Keratinocyte (primary cell): ENCODE results near the gene KLF1. TPM values are rescaled to one million over a fixed set of nuclear protein-coding genes. Genes with fewer than 3 reads are reported as not detected.

ENCODE experiments used
- DNase-seq: peaks from one replicate; pipeline ENCODE4 v3.0.0-alpha.2; 2011; ENCODE audit warnings: low read depth, missing footprints, low spot score
- FAIRE-seq: peaks from 2 replicates; lab custom pipeline; 2011; peaks lifted over from hg19 to GRCh38; lab: Jason Lieb, UNC
- H2AFZ ChIP-seq: 2 replicates; pipeline ENCODE4 v1.6.0; 2012; ENCODE audit warnings: low read length, control low read depth, inconsistent platforms; ENCODE audit not compliant: control insufficient read depth
- H3K27ac ChIP-seq: 2 replicates; pipeline ENCODE4 v1.5.1; 2011; ENCODE audit warnings: low read length; ENCODE audit not compliant: control insufficient read depth, insufficient read depth
- H3K27me3 ChIP-seq: 3 replicates; pipeline ENCODE4 v1.6.0; 2011; ENCODE audit warnings: low read length; ENCODE audit not compliant: control insufficient read depth, insufficient read depth; ENCODE audit errors: extremely low read depth
- H3K36me3 ChIP-seq, 2 experiments: 2 replicates in 1 of 2; 3 replicates in 1 of 2; pipeline ENCODE4 v1.5.1; 2011; ENCODE audit warnings: low read length in 2 of 2, mild to moderate bottlenecking in 1 of 2; ENCODE audit not compliant: control insufficient read depth in 2 of 2, insufficient read depth in 2 of 2; ENCODE audit errors: extremely low read depth in 1 of 2
- H3K4me1 ChIP-seq: 3 replicates; pipeline ENCODE4 v1.5.1; 2011; ENCODE audit warnings: low read length; ENCODE audit not compliant: control insufficient read depth, insufficient read depth; ENCODE audit errors: extremely low read depth
- H3K4me2 ChIP-seq: 3 replicates; pipeline ENCODE4 v1.6.0; 2011; ENCODE audit warnings: low read depth, low read length; ENCODE audit not compliant: control insufficient read depth, insufficient read depth; ENCODE audit errors: extremely low read depth
- H3K4me3 ChIP-seq, 3 experiments: fragments of 200-600 bp in 1 of 3; sonication (generic) in 1 of 3; 2 replicates in 2 of 3; 3 replicates in 1 of 3; pipeline ENCODE4 v1.5.1; 2011 to 2016; ENCODE audit warnings: low read length in 3 of 3, mild to moderate bottlenecking in 3 of 3, control low read depth in 2 of 3, inconsistent platforms in 1 of 3, low read depth in 1 of 3, mixed read lengths in 1 of 3, mixed run types in 1 of 3, moderate library complexity in 1 of 3; ENCODE audit not compliant: control insufficient read depth in 2 of 3, insufficient read depth in 2 of 3; ENCODE audit errors: extremely low read depth in 1 of 3
- H3K79me2 ChIP-seq: 2 replicates; pipeline ENCODE4 v1.6.0; 2012; ENCODE audit warnings: low read length; ENCODE audit not compliant: control insufficient read depth, insufficient read depth
- H3K9ac ChIP-seq: 3 replicates; pipeline ENCODE4 v1.6.0; 2011; ENCODE audit warnings: low read length; ENCODE audit not compliant: control insufficient read depth, insufficient read depth; ENCODE audit errors: extremely low read depth
- H3K9me1 ChIP-seq: 3 replicates; pipeline ENCODE4 v1.6.0; 2011; ENCODE audit warnings: low read length; ENCODE audit not compliant: control insufficient read depth, insufficient read depth; ENCODE audit errors: extremely low read depth
- H3K9me3 ChIP-seq: 2 replicates; pipeline ENCODE4 v1.5.1; 2012; ENCODE audit warnings: low read depth, low read length; ENCODE audit not compliant: control insufficient read depth
- H4K20me1 ChIP-seq: 3 replicates; pipeline ENCODE4 v1.6.0; 2011; ENCODE audit warnings: low read length; ENCODE audit not compliant: control insufficient read depth, insufficient read depth; ENCODE audit errors: extremely low read depth
- CTCF ChIP-seq, 3 experiments: IDR thresholded peaks in 1 of 3; conservative IDR thresholded peaks in 1 of 3; optimal IDR thresholded peaks in 1 of 3; 2 replicates in 2 of 3; 3 replicates in 1 of 3; pipeline versions ENCODE3 to v1.5.1; 2011; ENCODE audit warnings: low read length in 3 of 3, mild to moderate bottlenecking in 3 of 3, moderate library complexity in 2 of 3, control low read depth in 1 of 3, inconsistent platforms in 1 of 3; ENCODE audit not compliant: insufficient read depth in 2 of 3; ENCODE audit errors: extremely low read depth in 1 of 3
- EZH2 ChIP-seq: IDR thresholded peaks from one replicate; pipeline ENCODE4 v1.6.1; 2012; ENCODE audit warnings: inconsistent platforms, mild to moderate bottlenecking, low read length, moderate library complexity
- dilution Hi-C: fragments of 300-500 bp; cut with MboI; formaldehyde crosslinking; loops from one replicate; pipeline ENCODE4 v1.7.0; 2020; ENCODE audit warnings: low sequenced_read_pairs; ENCODE audit not compliant: extremely low pct_ligation_motif_present
- polyA plus RNA-seq, 5 experiments: library from polyadenylated mRNA; depleted of rRNA in 3 of 5; stranded (reverse) in 3 of 5; stranded (forward) in 1 of 5; unstranded in 1 of 5; fragments of >200 nt; gene quantifications; 1 replicate in 1 of 5; 2 replicates in 3 of 5; 3 replicates in 1 of 5; pipeline versions ENCODE4 v1.2.1 to v1.2.3, GENCODE V29; 2011 to 2012; ENCODE audit warnings: missing spikeins in 2 of 5, low read depth in 1 of 5, low replicate concordance in 1 of 5

KLF1 gene
- polyA plus RNA-seq, 1 donor (not counting 4 experiments of a cell fraction or from before 2014, with no cell fraction given): not detected

DNA sequence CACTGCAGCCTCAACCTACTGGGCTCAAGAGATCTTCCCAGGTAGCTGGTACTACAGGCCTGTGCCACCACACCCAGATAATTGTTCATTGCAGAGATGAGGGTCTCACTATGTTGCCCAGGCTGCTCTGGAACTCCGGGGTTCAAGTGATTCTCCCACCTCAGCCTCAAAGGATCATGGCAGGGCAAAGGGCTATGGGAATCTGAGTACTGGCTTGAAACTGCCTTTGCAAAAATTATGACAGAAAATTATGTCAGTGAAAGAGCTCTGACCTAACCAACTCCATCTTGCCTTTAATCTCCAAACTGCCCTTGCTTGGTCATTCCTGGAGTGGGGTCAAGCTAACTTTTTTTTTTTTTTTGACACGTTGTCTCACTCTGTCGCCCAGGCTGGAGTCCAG lies 4.4 kb downstream of the KLF1 start:
- no peak overlapping the region for H3K4me3 ChIP-seq
- no peaks in the 10 kb centered on the region for H3K9me1 ChIP-seq
- peaks cover 4 to 5% of the 10 kb centered on the region in 2 experiments for H3K36me3 ChIP-seq
- no peak overlapping the region for H3K9ac ChIP-seq
- H4K20me1 ChIP-seq: no peaks in the 10 kb centered on the region
- H2AFZ ChIP-seq: no peak overlapping the region
- no peaks in the 10 kb centered on the region for H3K79me2 ChIP-seq
- no peak overlapping the region for H3K4me2 ChIP-seq
- H3K27ac ChIP-seq: no peak overlapping the region
- H3K27me3 ChIP-seq: no peaks in the 10 kb centered on the region
- peaks cover 10% of the 10 kb centered on the region for H3K9me3 ChIP-seq
- FAIRE-seq (no peak), DNase-seq (no peak)
- TF ChIP-seq EZH2: no peak
- TF ChIP-seq CTCF (optimal IDR thresholded peaks at IDR 0.05 in 1 of 3, IDR thresholded peaks at IDR 0.05 in 1 of 3, conservative IDR thresholded peaks at IDR 0.05 in 1 of 3; ENCODE audit: extremely low read depth in 1 of 3, insufficient read depth in 2 of 3, low read length in 3 of 3): no peak
- peaks cover 6% of the 10 kb centered on the region for H3K4me1 ChIP-seq
- dilution Hi-C loops: no loop called here

GRCh38 chr19:12881172-12881808 lies 5.7 kb downstream of the KLF1 start, which contains the start of gene DNASE2:
Gene DNASE2 (minus strand): TSS chr19:12881449. CDS start chr19:12881375, 74 bp downstream.
- Histone ChIP-seq H3K36me3 (peaks cover 4 to 5% of the 10 kb centered on the region in 2 experiments), H3K9me1 (no peaks in the 10 kb centered on the region), H4K20me1 (no peaks in the 10 kb centered on the region), H3K27ac (peak within 1 kb of the TSS; percentile 82), H3K27me3 (no peaks in the 10 kb centered on the region), H2AFZ (peak within 1 kb of the TSS; percentile 92), H3K4me1 (peaks cover 6% of the 10 kb centered on the region), H3K4me3 (peak within 1 kb of the TSS; percentile 80 to 97 (median 89)), H3K9me3 (peaks cover 10% of the 10 kb centered on the region), H3K4me2 (peak within 1 kb of the TSS; percentile 83), H3K79me2 (no peaks in the 10 kb centered on the region), H3K9ac (peak within 1 kb of the TSS; percentile 90)
- TF ChIP-seq CTCF (optimal IDR thresholded peaks at IDR 0.05 in 1 of 3, IDR thresholded peaks at IDR 0.05 in 1 of 3, conservative IDR thresholded peaks at IDR 0.05 in 1 of 3; ENCODE audit: extremely low read depth in 1 of 3, insufficient read depth in 2 of 3, low read length in 3 of 3) (no peak), EZH2 (no peak)
- dilution Hi-C loops: no loop called here
- FAIRE-seq (peak; percentile 69), DNase-seq (peak; percentile 68)
